ENCODE data around the gene CDH15. TPM values are rescaled to one million over a fixed set of nuclear protein-coding genes. Genes with fewer than 3 reads are reported as not detected.
A peak's percentile ranks its signal among the peaks of the same experiment; 100 is the strongest.
"Not testable (repeated sequence)": the region's sequence is repeated elsewhere in the genome, so short reads cannot be mapped to it uniquely, and the experiment has no call there.

The CDH15 gene
- total and polyA plus RNA-seq, 2 experiments from 2014 or later: 0.06 TPM; not detected in 1

DNA sequence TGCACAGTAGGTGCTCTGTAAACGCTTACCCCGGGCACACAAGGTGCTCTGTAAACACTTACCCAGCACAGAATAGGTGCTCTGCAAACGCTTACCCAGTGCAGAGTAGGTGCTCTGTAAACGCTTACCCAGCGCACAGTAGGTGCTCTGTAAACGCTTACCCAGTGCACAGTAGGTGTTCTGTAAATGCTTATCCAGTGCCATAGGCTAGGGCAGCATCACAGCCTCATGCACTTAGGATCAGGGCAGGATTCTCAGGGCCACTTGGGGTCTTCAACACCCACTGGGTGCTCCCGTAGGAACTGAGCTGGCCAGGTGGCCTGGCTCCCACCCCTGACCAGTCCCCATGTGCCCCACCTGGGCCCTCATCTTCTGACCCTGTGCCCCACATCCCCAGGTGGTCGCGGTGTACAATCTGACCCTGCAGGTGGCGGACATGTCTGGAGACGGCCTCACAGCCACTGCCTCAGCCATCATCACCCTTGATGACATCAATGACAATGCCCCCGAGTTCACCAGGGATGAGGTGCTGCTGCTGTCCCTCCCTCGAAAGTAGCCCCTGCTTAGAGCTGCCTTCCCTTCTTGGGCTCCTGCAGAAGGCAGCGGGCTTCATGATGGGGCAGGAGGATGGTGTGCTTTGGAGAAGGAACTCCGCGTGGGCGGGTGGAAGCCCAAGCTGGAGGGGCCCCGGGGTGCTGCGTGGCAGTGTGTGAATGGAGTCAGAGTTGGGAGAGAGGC is 15.7 kb downstream of the CDH15 start:
- H3K9ac ChIP-seq: no peak overlapping the region
- in situ Hi-C loops (cut with MboI): no loop called here
- TF ChIP-seq EZH2 (IDR thresholded peaks at IDR 0.05; ENCODE audit: insufficient read depth, poor library complexity, severe bottlenecking): no peak
- no peak for TF ChIP-seq EZH2phosphoT487 (IDR thresholded peaks at IDR 0.05; ENCODE audit: insufficient read depth, low read depth)
- no peak overlapping the region for H2AFZ ChIP-seq
- H3K4me1 ChIP-seq (ENCODE audit: insufficient read depth): no peaks in the 10 kb centered on the region
- H3K9me3 ChIP-seq (ENCODE audit: low read depth): no peaks in the 10 kb centered on the region
- no peaks in the 10 kb centered on the region for H3K9me2 ChIP-seq (ENCODE audit: insufficient read depth)
- peaks cover 10% of the 10 kb centered on the region; the same call in 1 of the 2 replicates for H3K27me3 ChIP-seq (replicated peaks; ENCODE audit: insufficient read depth)
- DNase-seq: peak; percentile 63
- no peaks in the 10 kb centered on the region for H3K36me3 ChIP-seq (ENCODE audit: low read depth)
- 56 to 60% methylated on average over 18 to 19 of the region's 19 CpGs for whole genome bisulfite sequencing, 2 experiments (ENCODE audit: low coverage in 1 of 2, low lambda C conversion rate in 2 of 2, missing lambda C conversion rate in 2 of 2)
- no peaks in the 10 kb centered on the region for H4K20me1 ChIP-seq (ENCODE audit: insufficient read depth)
- H3F3A ChIP-seq (ENCODE audit: insufficient read depth): peaks cover 13% of the 10 kb centered on the region; the same call in 1 of the 2 replicates
- no peak overlapping the region for H3K27ac ChIP-seq
- no peaks in the 10 kb centered on the region for H3K79me2 ChIP-seq (ENCODE audit: insufficient read depth)
- no peak overlapping the region for H3K4me2 ChIP-seq (ENCODE audit: unreplicated experiment)
- H3K4me3 ChIP-seq: no peak overlapping the region

DNA sequence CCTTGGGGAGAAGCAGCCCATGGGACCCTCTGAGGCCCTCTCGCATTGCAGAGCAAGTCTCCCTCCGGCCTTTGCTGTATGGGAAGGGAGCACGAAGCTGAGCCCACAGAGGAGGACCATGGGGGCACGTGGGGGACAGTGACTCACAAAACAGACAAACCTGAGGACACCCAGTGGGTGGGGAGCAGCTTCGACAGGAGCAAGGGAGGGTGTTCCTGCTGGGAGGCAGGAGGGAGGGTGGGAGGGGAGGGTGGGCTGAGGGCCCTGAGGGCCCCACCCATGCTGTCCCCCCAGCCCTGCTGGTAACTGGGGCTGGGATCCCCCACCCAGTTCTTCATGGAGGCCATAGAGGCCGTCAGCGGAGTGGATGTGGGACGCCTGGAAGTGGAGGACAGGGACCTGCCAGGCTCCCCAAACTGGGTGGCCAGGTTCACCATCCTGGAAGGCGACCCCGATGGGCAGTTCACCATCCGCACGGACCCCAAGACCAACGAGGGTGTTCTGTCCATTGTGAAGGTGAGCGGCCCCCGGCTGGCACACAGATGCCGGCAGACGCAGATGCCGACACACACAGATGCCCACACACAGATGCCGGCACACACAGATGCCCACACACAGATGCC is 16.3 kb downstream of the CDH15 start:
- Histone ChIP-seq H3K9me2 (ENCODE audit: insufficient read depth) (no peaks in the 10 kb centered on the region), H3K4me2 (ENCODE audit: unreplicated experiment) (no peak overlapping the region), H3K36me3 (ENCODE audit: low read depth) (no peaks in the 10 kb centered on the region), H4K20me1 (ENCODE audit: insufficient read depth) (no peaks in the 10 kb centered on the region), H3K9ac (no peak overlapping the region), H3K9me3 (ENCODE audit: low read depth) (no peaks in the 10 kb centered on the region), H3K27ac (no peak overlapping the region), H2AFZ (no peak overlapping the region), H3K27me3 (replicated peaks; ENCODE audit: insufficient read depth) (peaks cover 7% of the 10 kb centered on the region; the same call in 1 of the 2 replicates), H3K79me2 (ENCODE audit: insufficient read depth) (no peaks in the 10 kb centered on the region), H3F3A (ENCODE audit: insufficient read depth) (peaks cover 13% of the 10 kb centered on the region; the same call in 1 of the 2 replicates), H3K4me3 (no peak overlapping the region), H3K4me1 (ENCODE audit: insufficient read depth) (no peaks in the 10 kb centered on the region)
- TF ChIP-seq EZH2 (IDR thresholded peaks at IDR 0.05; ENCODE audit: insufficient read depth, poor library complexity, severe bottlenecking): no peak
- no peak for TF ChIP-seq EZH2phosphoT487 (IDR thresholded peaks at IDR 0.05; ENCODE audit: insufficient read depth, low read depth)
- in situ Hi-C loops (cut with MboI): no loop called here
- DNase-seq: peak; percentile 67
- WGBS, 2 experiments (ENCODE audit: low coverage in 1 of 2, low lambda C conversion rate in 2 of 2, missing lambda C conversion rate in 2 of 2): 62 to 71% methylated on average over 15 to 19 of the region's 19 CpGs

DNA sequence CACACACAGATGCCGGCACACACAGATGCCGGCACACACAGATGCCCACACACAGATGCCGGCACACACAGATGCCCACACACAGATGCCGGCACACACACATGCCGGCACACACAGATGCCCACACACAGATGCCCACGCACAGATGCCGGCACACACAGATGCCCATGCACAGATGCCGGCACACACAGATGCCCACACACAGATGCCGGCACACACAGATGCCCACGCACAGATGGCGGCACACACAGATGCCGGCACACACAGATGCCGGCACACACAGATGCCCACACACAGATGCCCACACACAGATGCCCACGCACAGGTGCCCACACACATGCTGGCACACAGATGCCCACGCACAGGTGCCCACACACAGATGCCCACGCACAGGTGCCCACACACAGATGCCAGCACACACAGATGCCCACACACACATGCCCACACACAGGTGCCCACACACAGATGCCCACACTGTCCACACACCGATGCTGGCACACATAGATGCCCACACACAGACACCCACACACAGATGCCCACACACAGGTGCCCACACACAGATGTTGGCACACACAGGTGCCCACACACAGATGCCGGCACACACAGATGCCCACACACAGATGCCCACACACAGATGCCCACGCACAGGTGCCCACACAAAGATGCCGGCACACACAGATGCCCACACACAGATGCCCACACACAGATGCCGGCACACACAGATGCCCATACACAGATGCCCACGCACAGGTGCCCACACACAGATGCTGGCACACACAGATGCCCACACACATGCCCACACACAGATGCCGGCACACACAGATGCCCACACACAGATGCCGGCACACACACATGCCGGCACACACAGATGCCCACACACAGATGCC is 17.2 kb downstream of the CDH15 start:
- not testable (repeated sequence) for H3K9ac ChIP-seq; H3K4me1 ChIP-seq (ENCODE audit: insufficient read depth)
- WGBS, 2 experiments (ENCODE audit: low coverage in 1 of 2, low lambda C conversion rate in 2 of 2, missing lambda C conversion rate in 2 of 2): 91 to 95% methylated on average over 18 to 25 of the region's 25 CpGs

DNA sequence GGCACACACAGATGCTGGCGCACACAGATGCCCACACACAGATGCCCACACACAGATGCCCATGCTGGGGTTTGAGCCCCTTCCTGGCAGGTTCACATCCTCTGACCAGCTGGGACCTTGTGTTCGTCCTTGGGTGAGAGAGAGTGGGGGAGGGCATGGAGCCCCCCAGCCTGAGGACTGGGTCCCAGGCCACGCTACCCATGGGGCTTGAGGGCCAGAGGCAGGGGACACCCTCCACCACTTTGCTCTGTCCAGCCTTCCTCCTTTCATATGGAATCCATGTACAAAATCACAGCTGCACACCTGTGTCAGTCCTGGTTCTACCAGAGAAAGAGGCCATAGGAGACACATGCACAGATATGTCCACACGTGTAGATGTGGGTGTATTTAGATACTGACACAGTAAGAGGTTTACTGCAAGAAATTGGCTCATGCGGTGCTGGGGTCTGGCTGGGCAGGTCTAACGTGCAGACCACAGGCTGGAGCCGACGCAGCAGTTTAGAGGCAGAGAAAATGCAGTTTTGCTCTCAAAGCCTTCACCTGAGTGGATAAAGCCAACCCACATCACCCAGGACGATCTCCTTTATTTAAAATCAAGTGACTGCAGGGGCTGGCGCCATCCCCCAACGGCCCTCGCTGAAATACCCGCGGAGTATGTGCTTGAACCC is 17.9 kb downstream of the CDH15 start:
- no peak for DNase-seq
- Histone ChIP-seq H3K9me2 (ENCODE audit: insufficient read depth) (no peaks in the 10 kb centered on the region), H2AFZ (no peak overlapping the region), H3K27ac (no peak overlapping the region), H3K79me2 (ENCODE audit: insufficient read depth) (no peaks in the 10 kb centered on the region), H3K27me3 (replicated peaks; ENCODE audit: insufficient read depth) (no peaks in the 10 kb centered on the region), H3K4me3 (no peak overlapping the region), H3K36me3 (ENCODE audit: low read depth) (no peaks in the 10 kb centered on the region), H3K4me2 (ENCODE audit: unreplicated experiment) (no peak overlapping the region), H4K20me1 (ENCODE audit: insufficient read depth) (no peaks in the 10 kb centered on the region), H3K9ac (no peak overlapping the region), H3K9me3 (ENCODE audit: low read depth) (no peaks in the 10 kb centered on the region), H3F3A (ENCODE audit: insufficient read depth) (peaks cover 13% of the 10 kb centered on the region; the same call in 1 of the 2 replicates), H3K4me1 (ENCODE audit: insufficient read depth) (no peaks in the 10 kb centered on the region)
- in situ Hi-C loops (cut with MboI): no loop called here
- no peak for TF ChIP-seq EZH2phosphoT487 (IDR thresholded peaks at IDR 0.05; ENCODE audit: insufficient read depth, low read depth)
- TF ChIP-seq EZH2 (IDR thresholded peaks at IDR 0.05; ENCODE audit: insufficient read depth, poor library complexity, severe bottlenecking): no peak
- 49 to 56% methylated on average over 14 of the region's 14 CpGs for WGBS, 2 experiments (ENCODE audit: low coverage in 1 of 2, low lambda C conversion rate in 2 of 2, missing lambda C conversion rate in 2 of 2)

More for the DNA sequence above, 17.2 kb downstream of the CDH15 start:
- H3K27me3 ChIP-seq (replicated peaks; ENCODE audit: insufficient read depth); H2AFZ ChIP-seq; H4K20me1 ChIP-seq (ENCODE audit: insufficient read depth); in situ Hi-C loops (cut with MboI); H3K4me2 ChIP-seq (ENCODE audit: unreplicated experiment); H3K4me3 ChIP-seq; H3K9me2 ChIP-seq (ENCODE audit: insufficient read depth); H3K9me3 ChIP-seq (ENCODE audit: low read depth); H3K27ac ChIP-seq; DNase-seq; H3K79me2 ChIP-seq (ENCODE audit: insufficient read depth); H3K36me3 ChIP-seq (ENCODE audit: low read depth): not testable (repeated sequence)
- peaks cover 13% of the 10 kb centered on the region; the same call in 1 of the 2 replicates for H3F3A ChIP-seq (ENCODE audit: insufficient read depth)
